GM23248 (cell line): Measurements from ENCODE around the gene VILL.

Source experiments
- EZH2 ChIP-seq: fragments of 200-600 bp; sonication (generic); IDR thresholded peaks from 2 replicates; pipeline ENCODE4 v1.6.1; 2018; ENCODE audit warnings: antibody characterized with exemption, mild to moderate bottlenecking; ENCODE audit not compliant: insufficient read depth, poor library complexity, severe bottlenecking
- EZH2phosphoT487 ChIP-seq: fragments of 200-600 bp; sonication (generic); IDR thresholded peaks from 2 replicates; pipeline ENCODE4 v1.6.1; 2018; ENCODE audit warnings: antibody characterized with exemption, moderate library complexity, mild to moderate bottlenecking, low read depth; ENCODE audit not compliant: insufficient read depth

- no peak for TF ChIP-seq EZH2
- no peak for TF ChIP-seq EZH2phosphoT487
These were observed 19.1 kb upstream of the VILL start for GRCh38 chr3:37971467-37971866.
